CD4-positive, alpha-beta T cell treated with Interleukin-10 for 1 hour (primary cell): ENCODE data around the gene DNAJB13.
"Not testable (repeated sequence)": the region's sequence is repeated elsewhere in the genome, so short reads cannot be mapped to it uniquely, and the experiment has no call there.

Experiments
- DNase-seq: peaks from one replicate; pipeline ENCODE4 v3.0.0-alpha.2; 2020

Gene DNAJB13

GRCh38 chr11:73978576-73979086, 27.8 kb downstream of the DNAJB13 start:
- no peak for DNase-seq

GRCh38 chr11:73980001-73980961, 29.5 kb downstream of the DNAJB13 start:
- DNase-seq = peak; percentile 91

- DNase-seq = no peak
Measured at GRCh38 chr11:73981051-73981805, 30.4 kb downstream of the DNAJB13 start.

GRCh38 chr11:73982595-73982989, 31.8 kb downstream of the DNAJB13 start, which contains the start of gene UCP2:
UCP2 (minus strand) TSS chr11:73982843; CDS start chr11:73978378, 4,465 bp downstream.
- DNase-seq = peak; percentile 90

GRCh38 chr11:73982990-73983740, 32.3 kb downstream of the DNAJB13 start:
- peak; percentile 95 for DNase-seq

- peak; percentile 31 for DNase-seq
Measured at GRCh38 chr11:73983741-73984538, 33.1 kb downstream of the DNAJB13 start.

- not testable (repeated sequence) for DNase-seq
Measured at GRCh38 chr11:73985661-73986060, 34.8 kb downstream of the DNAJB13 start.

GRCh38 chr11:73988227-73988626, 37.4 kb downstream of the DNAJB13 start:
- no peak for DNase-seq

GRCh38 chr11:73989156-73989555, 38.3 kb downstream of the DNAJB13 start:
- DNase-seq = no peak

GRCh38 chr11:73990730-73991129, 39.9 kb downstream of the DNAJB13 start:
- no peak for DNase-seq

- peak; percentile 46 for DNase-seq
Measured at GRCh38 chr11:73991471-73992006, 40.7 kb downstream of the DNAJB13 start.

GRCh38 chr11:73995247-73995646, 44.4 kb downstream of the DNAJB13 start:
- DNase-seq = peak; percentile 86

- DNase-seq = peak; percentile 83
Measured at GRCh38 chr11:73995731-73996130, 44.9 kb downstream of the DNAJB13 start.

GRCh38 chr11:73996161-73996747, 45.4 kb downstream of the DNAJB13 start:
- DNase-seq = no peak

GRCh38 chr11:73997120-73997770, 46.4 kb downstream of the DNAJB13 start:
- DNase-seq = no peak

- no peak for DNase-seq
Measured at GRCh38 chr11:73998846-73999575, 48.2 kb downstream of the DNAJB13 start.

- no peak for DNase-seq
Measured at GRCh38 chr11:73999581-74000306, 48.9 kb downstream of the DNAJB13 start.

GRCh38 chr11:74000307-74001133, 49.7 kb downstream of the DNAJB13 start:
- no peak for DNase-seq
